Measurements from ENCODE around the gene ESR1. TPM values are rescaled to one million over a fixed set of nuclear protein-coding genes. Genes with fewer than 3 reads are reported as not detected.

The ESR1 gene
- total RNA-seq, 6 experiments from 2014 or later = 0.07 to 0.63 (median 0.40) TPM

DNA sequence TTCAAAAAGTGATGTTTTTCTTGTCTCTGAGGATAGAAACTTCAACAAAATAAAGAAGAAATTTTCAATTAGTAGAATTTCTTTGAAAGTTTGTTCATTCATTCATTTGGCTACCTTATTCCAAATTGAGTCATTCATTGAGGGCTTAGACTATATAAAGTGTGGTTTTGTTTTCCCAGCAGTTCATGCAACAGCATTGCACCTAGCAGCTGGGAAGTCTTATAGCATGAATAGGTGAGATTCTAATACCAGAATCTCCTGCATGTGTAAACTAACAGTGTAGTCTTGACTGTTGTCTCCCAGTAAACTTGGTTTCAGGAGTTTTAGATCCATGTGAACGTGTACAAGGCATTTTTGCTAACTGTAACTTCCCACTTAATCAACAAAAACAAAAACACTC is 7.1 kb downstream of the ESR1 start:
- Mint-ChIP-seq H3K4me3 (no peak overlapping the region), H3K27me3 (ENCODE audit: insufficient read depth) (peaks cover 7% of the 10 kb centered on the region; the same call in 1 of the 2 replicates), H3K4me1 (ENCODE audit: low read depth) (no peaks in the 10 kb centered on the region), H3K9me3 (no peaks in the 10 kb centered on the region), H3K36me3 (ENCODE audit: low read depth) (no peaks in the 10 kb centered on the region), H3K27ac (no peak overlapping the region)
- TF ChIP-seq, protein P1, sequence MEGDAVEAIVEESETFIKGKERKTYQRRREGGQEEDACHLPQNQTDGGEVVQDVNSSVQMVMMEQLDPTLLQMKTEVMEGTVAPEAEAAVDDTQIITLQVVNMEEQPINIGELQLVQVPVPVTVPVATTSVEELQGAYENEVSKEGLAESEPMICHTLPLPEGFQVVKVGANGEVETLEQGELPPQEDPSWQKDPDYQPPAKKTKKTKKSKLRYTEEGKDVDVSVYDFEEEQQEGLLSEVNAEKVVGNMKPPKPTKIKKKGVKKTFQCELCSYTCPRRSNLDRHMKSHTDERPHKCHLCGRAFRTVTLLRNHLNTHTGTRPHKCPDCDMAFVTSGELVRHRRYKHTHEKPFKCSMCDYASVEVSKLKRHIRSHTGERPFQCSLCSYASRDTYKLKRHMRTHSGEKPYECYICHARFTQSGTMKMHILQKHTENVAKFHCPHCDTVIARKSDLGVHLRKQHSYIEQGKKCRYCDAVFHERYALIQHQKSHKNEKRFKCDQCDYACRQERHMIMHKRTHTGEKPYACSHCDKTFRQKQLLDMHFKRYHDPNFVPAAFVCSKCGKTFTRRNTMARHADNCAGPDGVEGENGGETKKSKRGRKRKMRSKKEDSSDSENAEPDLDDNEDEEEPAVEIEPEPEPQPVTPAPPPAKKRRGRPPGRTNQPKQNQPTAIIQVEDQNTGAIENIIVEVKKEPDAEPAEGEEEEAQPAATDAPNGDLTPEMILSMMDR (IDR thresholded peaks at IDR 0.05) = no peak
- DNase-seq = no peak

DNA sequence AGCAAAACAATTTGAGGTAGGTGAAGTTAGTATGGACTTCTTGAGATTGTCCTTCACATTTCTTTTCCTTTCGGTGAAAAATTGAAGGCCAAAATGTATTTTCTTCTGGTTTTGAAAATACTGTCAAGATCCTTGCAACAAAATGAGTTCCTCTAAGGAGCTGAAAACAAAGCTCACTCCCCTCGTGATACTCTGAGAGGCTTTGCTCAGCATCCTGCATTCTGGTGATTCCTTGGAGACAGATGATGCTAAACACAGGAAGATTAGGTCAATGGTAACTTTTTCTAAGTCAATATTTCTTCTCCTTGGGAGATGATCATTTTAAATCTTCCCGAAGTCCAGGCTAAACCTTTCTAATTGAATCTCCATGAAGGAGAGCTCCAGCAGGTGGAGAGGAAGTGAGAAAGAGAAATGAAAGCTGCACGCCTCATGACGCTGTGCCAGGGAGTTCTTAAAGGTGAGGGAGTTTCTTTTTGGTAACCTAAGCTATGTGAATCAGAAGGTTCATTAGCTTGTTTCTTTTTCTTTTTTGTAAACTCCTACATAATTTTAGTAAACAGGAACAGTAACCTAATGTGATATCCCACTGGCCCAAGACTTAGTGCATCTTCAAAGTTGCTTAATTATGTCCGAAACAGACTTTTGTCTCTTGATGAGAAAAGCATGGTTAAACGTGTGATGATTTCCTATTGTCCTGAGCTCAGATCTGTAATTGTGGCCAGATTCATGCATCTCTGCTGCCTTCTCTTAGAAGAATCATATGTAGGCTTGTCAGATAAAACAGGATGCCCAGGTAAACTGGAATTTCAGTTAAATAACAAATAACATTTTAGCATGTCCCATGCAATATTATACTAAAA is 15.0 kb downstream of the ESR1 start:
- no peak overlapping the region for H3K4me3 Mint-ChIP-seq
- TF ChIP-seq, protein P1 (IDR thresholded peaks at IDR 0.05) = no peak
- peaks cover 9% of the 10 kb centered on the region for H3K27me3 Mint-ChIP-seq (ENCODE audit: insufficient read depth)
- no peak for DNase-seq
- H3K9me3 Mint-ChIP-seq = peaks cover 5% of the 10 kb centered on the region
- no peaks in the 10 kb centered on the region; the same call in 1 of the 2 replicates for H3K36me3 Mint-ChIP-seq (ENCODE audit: low read depth)
- H3K4me1 Mint-ChIP-seq (ENCODE audit: low read depth) = no peaks in the 10 kb centered on the region
- no peak overlapping the region for H3K27ac Mint-ChIP-seq

DNA sequence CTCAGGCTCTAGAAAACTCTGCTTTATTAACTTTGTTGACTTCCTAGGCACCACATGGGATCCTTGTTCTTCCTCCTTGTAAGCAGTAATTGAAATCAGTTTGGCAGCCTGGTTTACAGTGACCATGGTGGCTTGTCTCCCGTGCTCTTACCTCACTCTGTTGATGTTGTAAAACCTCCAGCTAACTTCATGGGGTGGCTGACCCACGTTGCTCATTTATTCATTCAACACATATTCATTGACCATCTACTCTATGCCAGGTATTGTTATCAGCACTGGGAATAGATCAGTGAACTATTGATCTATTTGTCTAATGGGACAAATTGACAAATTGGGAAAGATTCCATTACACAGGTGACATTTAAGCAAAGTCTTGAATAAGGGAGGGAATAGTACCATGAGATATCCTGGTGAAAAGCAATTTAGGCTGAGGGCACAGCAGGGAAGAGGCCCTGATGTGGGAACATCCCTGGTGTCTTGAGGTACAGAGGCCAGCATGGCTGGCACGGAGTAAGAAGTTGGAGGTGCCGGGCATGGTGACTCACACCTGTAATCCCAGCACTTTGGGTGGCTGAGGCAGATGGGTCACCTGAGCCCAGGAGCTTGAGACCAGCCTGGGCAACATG is 19.1 kb downstream of the ESR1 start:
- Mint-ChIP-seq H3K27me3 (ENCODE audit: insufficient read depth) (peaks cover 4% of the 10 kb centered on the region; the same call in 1 of the 2 replicates), H3K4me3 (no peak overlapping the region), H3K9me3 (peaks cover 5% of the 10 kb centered on the region), H3K36me3 (ENCODE audit: low read depth) (no peaks in the 10 kb centered on the region; the same call in 1 of the 2 replicates), H3K27ac (no peak overlapping the region), H3K4me1 (ENCODE audit: low read depth) (no peaks in the 10 kb centered on the region)
- no peak for DNase-seq
- TF ChIP-seq, protein P1 (IDR thresholded peaks at IDR 0.05) = no peak

DNA sequence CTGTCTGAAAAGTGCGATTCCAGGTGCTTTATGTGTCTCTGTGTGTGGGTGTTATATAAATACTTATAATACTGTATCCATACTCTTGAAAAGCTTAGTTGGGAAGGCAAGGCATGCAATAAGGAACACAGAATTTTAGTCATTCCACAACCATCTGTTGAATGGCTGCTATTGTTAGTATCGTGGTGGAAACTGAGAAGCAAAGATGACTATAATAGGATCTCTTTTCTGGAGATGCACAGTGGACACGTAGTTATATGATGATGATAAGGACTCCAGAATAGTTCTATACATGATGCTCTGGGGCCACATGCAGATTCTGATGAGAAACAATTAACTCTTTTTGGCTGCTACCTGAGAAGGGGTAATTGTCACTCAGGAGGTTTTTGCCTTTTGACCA is 25.2 kb downstream of the ESR1 start:
- Mint-ChIP-seq H3K27me3 (ENCODE audit: insufficient read depth) (no peaks in the 10 kb centered on the region), H3K4me1 (ENCODE audit: low read depth) (no peaks in the 10 kb centered on the region), H3K27ac (no peak overlapping the region), H3K4me3 (no peak overlapping the region), H3K36me3 (ENCODE audit: low read depth) (no peaks in the 10 kb centered on the region), H3K9me3 (no peaks in the 10 kb centered on the region)
- TF ChIP-seq, protein P1 (IDR thresholded peaks at IDR 0.05) = no peak
- DNase-seq = no peak

DNA sequence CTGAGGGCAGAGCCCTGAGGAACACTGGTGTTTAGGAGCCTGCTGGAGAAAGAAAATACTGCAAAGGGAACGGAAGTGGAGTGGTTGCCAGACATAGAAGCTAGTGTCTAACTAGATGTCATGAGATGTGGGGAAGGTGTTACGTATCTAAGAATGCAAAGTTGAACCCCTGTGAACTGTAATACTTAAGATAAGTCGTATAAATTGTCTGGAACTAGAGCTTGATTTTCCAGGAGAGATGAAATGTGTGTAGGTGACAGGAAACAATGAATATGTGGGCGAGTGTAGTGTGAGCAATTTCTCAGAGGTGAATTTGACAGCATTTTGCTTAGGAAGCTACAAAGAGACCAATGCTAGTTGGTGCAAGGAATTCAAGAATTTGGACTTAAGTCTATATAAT is 27.9 kb downstream of the ESR1 start:
- Mint-ChIP-seq H3K4me1 (ENCODE audit: low read depth) (no peaks in the 10 kb centered on the region), H3K36me3 (ENCODE audit: low read depth) (no peaks in the 10 kb centered on the region), H3K4me3 (no peak overlapping the region), H3K27ac (no peak overlapping the region), H3K27me3 (ENCODE audit: insufficient read depth) (peaks cover 3% of the 10 kb centered on the region; the same call in 1 of the 2 replicates), H3K9me3 (no peaks in the 10 kb centered on the region; the same call in 1 of the 2 replicates)
- no peak for DNase-seq
- TF ChIP-seq, protein P1 (IDR thresholded peaks at IDR 0.05) = no peak
